Measurements from ENCODE around the gene PXK. TPM values are rescaled to one million over a fixed set of nuclear protein-coding genes. Genes with fewer than 3 reads are reported as not detected.

Gene PXK
- total and polyA plus RNA-seq, 4 donors: 6.0 to 15.9 (median 12.6) TPM

- no peak for TF ChIP-seq TAF1 (conservative IDR thresholded peaks at IDR 0.05)
- TF ChIP-seq FOXA2 (IDR thresholded peaks at IDR 0.05): peak; percentile 49
- TF ChIP-seq HNF4G (IDR thresholded peaks at IDR 0.05): no peak
Measured at GRCh38 chr3:58433400-58434167, 100.9 kb downstream of the PXK start, which contains the start of gene PDHB (continued).

GRCh38 chr3:58434168-58434504, 101.4 kb downstream of the PXK start:
- Histone ChIP-seq H3K9me3 (ENCODE audit: control insufficient read depth in 4 of 4, low read length in 3 of 4) (no peaks in the 10 kb centered on the region), H3K9ac (ENCODE audit: low read depth in 1 of 2, low read length in 2 of 2) (peak overlapping the region in 1 of 2 donors; percentile 18), H3K36me3 (ENCODE audit: control insufficient read depth in 4 of 4, insufficient read depth in 3 of 4, low read depth in 1 of 4, low read length in 3 of 4) (peaks cover 4 to 25% (median 16%) of the 10 kb centered on the region in 4 donors), H3K27me3 (ENCODE audit: control insufficient read depth in 4 of 4, insufficient read depth in 4 of 4, low read length in 3 of 4) (no peaks in the 10 kb centered on the region), H3K4me3 (ENCODE audit: low read depth in 1 of 3, low read length in 3 of 3) (peak overlapping the region in 2 of 3 donors; percentile 18 to 91), H3K27ac (ENCODE audit: low read depth in 1 of 2, low read length in 2 of 2) (peak overlapping the region; percentile 61 to 84), H3K4me1 (ENCODE audit: control insufficient read depth in 4 of 4, insufficient read depth in 4 of 4, low read length in 3 of 4) (peaks cover 4 to 15% (median 11%) of the 10 kb centered on the region in 4 donors)
- WGBS: 74% methylated on average over 3 of the region's 3 CpGs
- DNase-seq (ENCODE audit: low spot score): no peak
- TF ChIP-seq ATF3 (IDR thresholded peaks at IDR 0.05) (no peak), RXRA (IDR thresholded peaks at IDR 0.05) (no peak), HNF4G (IDR thresholded peaks at IDR 0.05) (no peak), CTCF (IDR thresholded peaks at IDR 0.05; ENCODE audit: low read depth, low read length, missing input control) (no peak), REST (IDR thresholded peaks at IDR 0.05) (no peak), TAF1 (conservative IDR thresholded peaks at IDR 0.05) (no peak), NR2F2 (IDR thresholded peaks at IDR 0.05) (no peak), YY1 (IDR thresholded peaks at IDR 0.05) (no peak), ZBTB33 (IDR thresholded peaks at IDR 0.05) (no peak)

- no peak for DNase-seq (ENCODE audit: low spot score)
- no peaks in the 10 kb centered on the region for H3K27me3 ChIP-seq (ENCODE audit: control insufficient read depth in 4 of 4, insufficient read depth in 4 of 4, low read length in 3 of 4)
- 95% methylated on average over 11 of the region's 11 CpGs for WGBS
- H3K9ac ChIP-seq (ENCODE audit: low read depth in 1 of 2, low read length in 2 of 2): peak overlapping the region in 1 of 2 donors; percentile 18
- peak overlapping the region; percentile 61 to 84 for H3K27ac ChIP-seq (ENCODE audit: low read depth in 1 of 2, low read length in 2 of 2)
- no peak overlapping the region for H3K4me3 ChIP-seq (ENCODE audit: low read depth in 1 of 3, low read length in 3 of 3)
- TF ChIP-seq GABPA (IDR thresholded peaks at IDR 0.05 in 1 of 2, conservative IDR thresholded peaks at IDR 0.05 in 1 of 2) (no peak), ZBTB33 (IDR thresholded peaks at IDR 0.05) (no peak), JUND (IDR thresholded peaks at IDR 0.05) (no peak), NR2F2 (IDR thresholded peaks at IDR 0.05) (no peak), MAX (IDR thresholded peaks at IDR 0.05) (no peak), SP1 (IDR thresholded peaks at IDR 0.05) (no peak), ATF3 (IDR thresholded peaks at IDR 0.05) (no peak), FOXA2 (IDR thresholded peaks at IDR 0.05) (no peak), RXRA (IDR thresholded peaks at IDR 0.05) (no peak), CTCF (IDR thresholded peaks at IDR 0.05; ENCODE audit: low read depth, low read length, missing input control) (no peak), HNF4G (IDR thresholded peaks at IDR 0.05) (no peak)
- no peaks in the 10 kb centered on the region for H3K9me3 ChIP-seq (ENCODE audit: control insufficient read depth in 4 of 4, low read length in 3 of 4)
- H3K4me1 ChIP-seq (ENCODE audit: control insufficient read depth in 4 of 4, insufficient read depth in 4 of 4, low read length in 3 of 4): peaks cover 4 to 15% (median 11%) of the 10 kb centered on the region in 4 donors
- H3K36me3 ChIP-seq (ENCODE audit: control insufficient read depth in 4 of 4, insufficient read depth in 3 of 4, low read depth in 1 of 4, low read length in 3 of 4): peaks cover 2 to 22% (median 12%) of the 10 kb centered on the region in 4 donors
Measured at GRCh38 chr3:58434511-58434910, 101.8 kb downstream of the PXK start.
